Adrenal gland (tissue), 12 donors: ENCODE measurements around the gene NAMPT. TPM values are rescaled to one million over a fixed set of nuclear protein-coding genes. Genes with fewer than 3 reads are reported as not detected.

ENCODE experiments used
- DNase-seq, 7 donors: peaks; one replicate each; pipeline ENCODE4 v3.0.0-alpha.2; 2019 to 2020
- H3K27ac ChIP-seq, 5 donors: fragments of 200-600 bp; sonication (generic) in 4 of 5; 1 replicate in 3 of 5; 2 replicates in 2 of 5; pipeline versions ENCODE4 v1.5.1 to v1.8.0; 2016 to 2020; ENCODE audit warnings: mild to moderate bottlenecking in 1 of 5
- H3K27me3 ChIP-seq: fragments of 200-600 bp; 2 replicates; pipeline ENCODE4 v1.8.0; 2021
- H3K36me3 ChIP-seq, 2 donors: fragments of 200-600 bp; replicated peaks in 1 of 2; 1 replicate in 1 of 2; 2 replicates in 1 of 2; pipeline versions ENCODE4 v1.5.1 to v1.8.0; 2018 to 2022
- H3K4me1 ChIP-seq, 2 donors: fragments of 200-600 bp; replicated peaks in 1 of 2; 1 replicate in 1 of 2; 2 replicates in 1 of 2; pipeline versions ENCODE4 v1.5.1 to v1.8.0; 2018 to 2021
- H3K4me3 ChIP-seq, 4 donors: fragments of 200-600 bp; sonication (generic) in 3 of 4; one replicate each; pipeline ENCODE4 v1.5.1; 2016 to 2018
- H3K9me3 ChIP-seq, 3 donors: fragments of 200-600 bp; sonication (generic) in 1 of 3; replicated peaks in 1 of 3; 1 replicate in 2 of 3; 2 replicates in 1 of 3; pipeline versions ENCODE4 v1.5.1 to v1.8.0; 2016 to 2021
- POLR2A ChIP-seq, 2 donors: fragments of 450-650 bp; IDR thresholded peaks; one replicate each; pipeline ENCODE4 v1.6.1; 2017; ENCODE audit warnings: antibody characterized with exemption in 2 of 2, mild to moderate bottlenecking in 2 of 2, moderate library complexity in 1 of 2
- WGBS, 4 donors: extraction: QIAGEN DNeasy Blood & Tissue Kit in 2 of 4; methylation state at CpG; one replicate each; pipeline versions ENCODE4 v1.1.5 to v1.1.7; 2013 to 2017; 5-methylcytosine and 5-hydroxymethylcytosine counted together
- intact Hi-C, 2 donors: fragments of 100-400 bp; cut with DNase I; formaldehyde crosslinking; loops; one replicate each; pipeline versions ENCODE4 v1.14.1 to v1.15.0; 2022 to 2023
- polyA plus RNA-seq, 3 donors: library from polyadenylated mRNA; stranded (reverse); fragments of 200-250 nt in 2 of 3; fragments of 350-450 nt in 1 of 3; fragmentation: Illumina TruSeq in 1 of 3; extraction: RNeasy Lipid Tissue Mini Kit (QIAGEN cat#74804) in 1 of 3; gene quantifications; one replicate each; pipeline ENCODE4 v1.2.3, GENCODE V29; 2013 to 2014
- small RNA-seq, 2 donors: library from RNA; depleted of rRNA; stranded (forward); fragments of <200 nt; gene quantifications; one replicate each; pipeline ENCODE3, GENCODE V24; 2016
- total RNA-seq, 9 donors: library from RNA; depleted of rRNA in 4 of 9; stranded (reverse); fragments of >200 nt in 4 of 9; fragments of 120-200 nt in 1 of 9; fragmentation: NEBNext Ultra II Directional in 1 of 9; extraction: Animal tissue kit (Norgen Biotek cat#: 25700) in 1 of 9; gene quantifications; one replicate each; pipeline versions ENCODE4 v1.1.0 to v1.2.4, GENCODE V29; 2013 to 2023
- TF ChIP-seq, protein P1 (sequence below), 6 experiments: fragments of 450-650 bp in 4 of 6; fragments of 200-600 bp in 2 of 6; sonication (generic) in 1 of 6; IDR thresholded peaks; 1 replicate in 5 of 6; 2 replicates in 1 of 6; pipeline versions ENCODE4 v1.5.1 to v1.8.0; 2016 to 2021; ENCODE audit warnings: antibody characterized with exemption in 6 of 6, mild to moderate bottlenecking in 2 of 6, moderate library complexity in 1 of 6
- donor health status: healthy with polysubstance abuse.
- donor health status: Bipolar disorder and iron deficiency.
- donor health status: DM: yes; HTN: yes; CAD: no.
- donor health status: DM: no; HTN: no; CAD: no.
- donor health status: DM: no; HTN: no; CAD: no.
- donor health status: DM: yes; HTN: yes; CAD: no.

NAMPT gene
- total and polyA plus RNA-seq, 12 donors, result 21.7 to 482 (median 137) TPM

DNA sequence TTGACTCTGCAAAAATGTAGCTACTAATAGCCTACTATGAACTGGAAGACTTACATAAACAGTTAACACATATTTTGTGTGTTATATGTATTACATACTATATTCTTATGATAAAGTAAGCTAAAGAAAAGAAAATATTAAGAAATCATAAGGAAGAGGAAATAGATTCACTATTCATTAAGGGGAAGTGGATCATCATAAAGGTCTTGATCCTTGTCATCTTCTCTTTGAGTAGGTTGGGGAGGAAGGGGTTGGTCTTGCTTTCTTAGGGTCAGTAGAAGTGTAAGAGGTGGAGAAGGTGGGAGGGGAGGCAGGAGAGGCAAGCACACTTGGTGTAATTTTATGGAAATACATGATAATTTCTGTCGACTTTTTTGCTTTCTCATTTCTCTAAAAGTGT is 81.3 kb downstream of the NAMPT start:
- Histone ChIP-seq H3K4me1 (peaks cover 0 to 13% of the 10 kb centered on the region in 2 donors), H3K36me3 (no peaks in the 10 kb centered on the region), H3K9me3 (no peaks in the 10 kb centered on the region), H3K4me3 (no peak overlapping the region), H3K27ac (no peak overlapping the region), H3K27me3 (no peaks in the 10 kb centered on the region)
- WGBS, 4 donors, result 63 to 74% (median 69%) methylated on average over 1 of the region's 1 CpG
- TF ChIP-seq, protein P1, sequence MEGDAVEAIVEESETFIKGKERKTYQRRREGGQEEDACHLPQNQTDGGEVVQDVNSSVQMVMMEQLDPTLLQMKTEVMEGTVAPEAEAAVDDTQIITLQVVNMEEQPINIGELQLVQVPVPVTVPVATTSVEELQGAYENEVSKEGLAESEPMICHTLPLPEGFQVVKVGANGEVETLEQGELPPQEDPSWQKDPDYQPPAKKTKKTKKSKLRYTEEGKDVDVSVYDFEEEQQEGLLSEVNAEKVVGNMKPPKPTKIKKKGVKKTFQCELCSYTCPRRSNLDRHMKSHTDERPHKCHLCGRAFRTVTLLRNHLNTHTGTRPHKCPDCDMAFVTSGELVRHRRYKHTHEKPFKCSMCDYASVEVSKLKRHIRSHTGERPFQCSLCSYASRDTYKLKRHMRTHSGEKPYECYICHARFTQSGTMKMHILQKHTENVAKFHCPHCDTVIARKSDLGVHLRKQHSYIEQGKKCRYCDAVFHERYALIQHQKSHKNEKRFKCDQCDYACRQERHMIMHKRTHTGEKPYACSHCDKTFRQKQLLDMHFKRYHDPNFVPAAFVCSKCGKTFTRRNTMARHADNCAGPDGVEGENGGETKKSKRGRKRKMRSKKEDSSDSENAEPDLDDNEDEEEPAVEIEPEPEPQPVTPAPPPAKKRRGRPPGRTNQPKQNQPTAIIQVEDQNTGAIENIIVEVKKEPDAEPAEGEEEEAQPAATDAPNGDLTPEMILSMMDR (IDR thresholded peaks at IDR 0.05), result no peak
- TF ChIP-seq POLR2A (IDR thresholded peaks at IDR 0.05), result no peak
- intact Hi-C loops, result no loop called here
- DNase-seq, result no peak

DNA sequence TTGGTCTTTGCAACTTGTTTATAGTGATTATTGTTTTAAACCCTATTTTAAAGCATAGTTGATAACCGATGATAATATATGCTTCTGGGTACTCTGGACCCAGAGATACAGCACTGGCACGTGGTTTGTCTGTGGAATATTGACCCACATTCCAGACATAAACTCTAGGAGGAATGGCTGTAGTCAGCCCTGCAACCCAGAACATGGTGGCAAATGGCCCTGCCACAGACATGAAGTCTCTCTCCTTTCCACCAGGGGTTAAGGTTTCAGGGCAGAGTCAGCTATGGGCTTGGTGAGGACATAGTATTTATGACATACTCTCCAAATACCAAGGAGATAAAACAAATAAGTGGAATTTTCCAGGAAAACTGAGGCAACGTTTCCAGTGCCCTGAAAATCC is 83.6 kb downstream of the NAMPT start:
- H3K4me1 ChIP-seq, result peaks cover 0 to 13% of the 10 kb centered on the region in 2 donors
- no peaks in the 10 kb centered on the region for H3K27me3 ChIP-seq
- no peak for TF ChIP-seq POLR2A (IDR thresholded peaks at IDR 0.05)
- TF ChIP-seq, protein P1 (IDR thresholded peaks at IDR 0.05), result no peak
- 75 to 77% (median 76%) methylated on average over 3 of the region's 3 CpGs for WGBS, 4 donors
- DNase-seq, result no peak
- no peaks in the 10 kb centered on the region for H3K36me3 ChIP-seq
- intact Hi-C loops, result no loop called here
- H3K4me3 ChIP-seq, result no peak overlapping the region
- peak overlapping the region in 1 of 5 donors; percentile 28 for H3K27ac ChIP-seq
- H3K9me3 ChIP-seq, result no peaks in the 10 kb centered on the region

DNA sequence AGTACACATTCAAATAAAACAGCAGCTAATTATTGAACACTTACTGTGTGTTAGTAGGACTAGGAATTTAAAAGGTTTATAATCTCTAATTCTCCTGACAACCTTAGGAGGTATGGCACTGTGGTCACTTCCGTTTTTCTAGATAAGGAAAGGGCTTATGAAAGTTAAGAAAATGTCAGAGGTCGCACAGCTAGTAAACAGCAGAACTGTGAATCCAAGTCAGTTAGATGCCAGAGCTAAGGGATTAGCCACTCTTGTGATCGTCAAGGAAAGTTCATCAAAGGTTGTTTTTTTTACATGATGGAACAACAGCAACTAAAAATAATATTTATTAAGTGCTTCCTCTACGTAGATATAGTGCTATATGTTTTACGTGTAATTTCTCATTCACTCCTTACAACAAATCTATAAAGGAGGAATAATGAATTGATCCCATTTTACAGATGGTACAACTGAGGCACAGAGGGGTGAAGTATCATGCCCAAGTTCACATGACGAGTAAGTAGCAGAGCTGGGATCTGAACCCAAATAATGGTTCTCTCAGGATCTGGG is 84.9 kb downstream of the NAMPT start:
- Histone ChIP-seq H3K27me3 (no peaks in the 10 kb centered on the region), H3K36me3 (no peaks in the 10 kb centered on the region), H3K27ac (peak overlapping the region in 2 of 5 donors; percentile 38 to 45), H3K4me3 (no peak overlapping the region), H3K9me3 (no peaks in the 10 kb centered on the region), H3K4me1 (peaks cover 0 to 13% of the 10 kb centered on the region in 2 donors)
- TF ChIP-seq, protein P1 (IDR thresholded peaks at IDR 0.05), result no peak
- no peak for TF ChIP-seq POLR2A (IDR thresholded peaks at IDR 0.05)
- DNase-seq, result no peak
- 68 to 75% (median 72%) methylated on average over 6 of the region's 6 CpGs for WGBS, 4 donors
- intact Hi-C loops, result no loop called here

DNA sequence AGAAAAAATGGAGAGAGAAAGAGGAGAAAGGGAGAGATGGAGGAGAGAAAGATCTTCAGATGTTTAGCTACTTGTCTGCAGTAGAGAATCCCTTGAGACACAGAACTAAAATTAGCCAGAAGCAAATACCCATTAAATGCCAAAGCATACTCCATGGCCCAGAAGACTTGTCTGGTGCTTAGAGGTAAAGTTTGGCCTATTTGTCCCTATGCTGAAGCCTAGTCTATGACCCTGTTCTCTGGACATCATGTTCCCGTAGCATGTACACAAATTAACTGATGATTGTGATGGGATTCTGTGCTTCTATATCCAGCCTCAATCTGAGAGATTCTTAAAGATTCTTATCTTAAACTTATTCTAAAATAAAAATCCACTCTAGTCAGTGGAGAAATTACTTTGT is 85.8 kb downstream of the NAMPT start:
- Histone ChIP-seq H3K36me3 (no peaks in the 10 kb centered on the region), H3K27ac (peak overlapping the region in 1 of 5 donors; percentile 38), H3K4me3 (no peak overlapping the region), H3K27me3 (no peaks in the 10 kb centered on the region), H3K9me3 (no peaks in the 10 kb centered on the region), H3K4me1 (peaks cover 0 to 13% of the 10 kb centered on the region in 2 donors)
- 74 to 87% (median 81%) methylated on average over 1 of the region's 1 CpG for WGBS, 4 donors
- TF ChIP-seq, protein P1 (IDR thresholded peaks at IDR 0.05), result no peak
- TF ChIP-seq POLR2A (IDR thresholded peaks at IDR 0.05), result no peak
- intact Hi-C loops, result no loop called here
- no peak for DNase-seq

Small RNA genes lying within 50 kb of the gene (small RNA-seq; reads per million reads assigned to genes)
- 0 reads per million in 2 donors for gene RNU6-392P

Other genes with a start within 250 kb of the NAMPT start
- 100 to 1,000 TPM in 3 of 9 donors, 10 to 100 TPM in 6; 48.7 to 107 (median 89.6) TPM for gene SYPL1, start 172.7 kb downstream of the NAMPT start, total RNA-seq
- gene SYPL1, start 172.7 kb downstream of the NAMPT start, polyA plus RNA-seq, result 10 to 100 TPM; 25.0 to 90.3 (median 31.6) TPM